K562 (cell line): ENCODE data around the gene IMMP2L.

ENCODE experiments used
- CAMTA2 ChIP-seq: fragments of 250-450 bp; sonication (Bioruptor Pico); conservative IDR thresholded peaks from 2 replicates; pipeline ENCODE4 v1.5.1; 2022
- CHD4 ChIP-seq: fragments of 200-600 bp; sonication (generic); IDR thresholded peaks from 3 replicates; pipeline ENCODE4 v1.6.1; 2012; ENCODE audit warnings: low read depth, mild to moderate bottlenecking, mixed read lengths, low read length, inconsistent platforms; ENCODE audit not compliant: insufficient read depth, insufficient replicate concordance, poor library complexity, severe bottlenecking
- CTCF ChIP-seq, 3 experiments: IDR thresholded peaks in 2 of 3; conservative IDR thresholded peaks in 1 of 3; 2 replicates each; pipeline ENCODE4 v1.5.1; 2011 to 2012; ENCODE audit warnings: low read length in 3 of 3, mild to moderate bottlenecking in 3 of 3, control low read depth in 2 of 3, improper control_type of control experiment in 1 of 3, inconsistent platforms in 1 of 3, low read depth in 1 of 3, mixed read lengths in 1 of 3, moderate library complexity in 1 of 3; ENCODE audit not compliant: insufficient read depth in 2 of 3
- GATA2 ChIP-seq: sonication (generic); formaldehyde crosslinking; IDR thresholded peaks from 2 replicates; pipeline ENCODE4 v1.4.0; 2020; ENCODE audit warnings: mild to moderate bottlenecking, missing genetic modification reagents
- HNRNPL ChIP-seq: fragments of 200-400 bp; formaldehyde crosslinking; IDR thresholded peaks from 2 replicates; pipeline ENCODE4 v1.6.1; 2017; ENCODE audit warnings: low read depth, mild to moderate bottlenecking, low read length
- MGA ChIP-seq: fragments of 450-650 bp; IDR thresholded peaks from 2 replicates; pipeline ENCODE4 v1.6.1; 2016; ENCODE audit warnings: mild to moderate bottlenecking, moderate library complexity
- POLR3G ChIP-seq: IDR thresholded peaks from 2 replicates; pipeline ENCODE4 v1.6.1; 2011; ENCODE audit not compliant: insufficient read length, insufficient replicate concordance; ENCODE audit errors: extremely low read depth
- RFX5 ChIP-seq: IDR thresholded peaks from 2 replicates; pipeline ENCODE4 v1.6.1; 2011; ENCODE audit warnings: low read depth, mild to moderate bottlenecking, improper control_type of control experiment, low read length
- SIN3A ChIP-seq, 2 experiments: fragments of 150-350 bp in 1 of 2; IDR thresholded peaks; 2 replicates each; pipeline ENCODE4 v1.6.1; 2011 to 2016; ENCODE audit warnings: borderline replicate concordance in 2 of 2, low read depth in 2 of 2, low read length in 2 of 2, mild to moderate bottlenecking in 2 of 2, moderate library complexity in 2 of 2; ENCODE audit not compliant: control insufficient read depth in 1 of 2
- TEAD2 ChIP-seq: fragments of 450-650 bp; IDR thresholded peaks from 2 replicates; pipeline ENCODE4 v1.6.1; 2016; ENCODE audit warnings: missing genetic modification characterization, control low read depth, missing compliant biosample characterization
- ZNF274 ChIP-seq: IDR thresholded peaks from 2 replicates; pipeline ENCODE4 v1.6.1; 2011; ENCODE audit warnings: low read depth, mild to moderate bottlenecking, low read length, moderate library complexity, borderline replicate concordance

GRCh38 chr7:111063166-111063565, 499.1 kb downstream of the IMMP2L start:
- TF ChIP-seq POLR3G: no peak
- TF ChIP-seq HNRNPL: no peak
- no peak for TF ChIP-seq TEAD2
- TF ChIP-seq ZNF274: no peak
- no peak for TF ChIP-seq CHD4
- no peak for TF ChIP-seq GATA2 (CRISPR knock-in tag)
- no peak for TF ChIP-seq MGA
- no peak for TF ChIP-seq CAMTA2
- TF ChIP-seq RFX5: no peak
- TF ChIP-seq CTCF (IDR thresholded peaks at IDR 0.05 in 2 of 3, conservative IDR thresholded peaks at IDR 0.05 in 1 of 3; ENCODE audit: insufficient read depth in 2 of 3, low read depth in 1 of 3, low read length in 3 of 3): no peak
- no peak for TF ChIP-seq SIN3A (IDR thresholded peaks at IDR 0.05; ENCODE audit: borderline replicate concordance in 2 of 2, control insufficient read depth in 1 of 2, low read depth in 2 of 2, low read length in 2 of 2)
